ENCODE measurements around the gene C20orf144. TPM values are rescaled to one million over a fixed set of nuclear protein-coding genes. Genes with fewer than 3 reads are reported as not detected.

C20orf144 gene
- total RNA-seq, 4 donors from 2014 or later = not detected

- H3K36me3 ChIP-seq = peaks cover 33% of the 10 kb centered on the region
- H3K27ac ChIP-seq = no peak overlapping the region
- no peak for DNase-seq (ENCODE audit: low spot score in 2 of 2)
- no peaks in the 10 kb centered on the region for H3K9me3 ChIP-seq
- WGBS = 94% methylated on average over 7 of the region's 17 CpGs
- H3K4me1 ChIP-seq = peaks cover 27% of the 10 kb centered on the region
- no peaks in the 10 kb centered on the region for H3K27me3 ChIP-seq
- no peak overlapping the region for H3K4me3 ChIP-seq
- TF ChIP-seq CTCF (IDR thresholded peaks at IDR 0.05) (no peak), POLR2A (IDR thresholded peaks at IDR 0.05) (no peak), EP300 (IDR thresholded peaks at IDR 0.05) (no peak), POLR2AphosphoS5 (IDR thresholded peaks at IDR 0.05) (no peak)
Measured at GRCh38 chr20:33656783-33657703, 5.1 kb upstream of the C20orf144 start.

- H3K4me3 ChIP-seq = no peak overlapping the region
- H3K36me3 ChIP-seq = peaks cover 33% of the 10 kb centered on the region
- H3K27me3 ChIP-seq = no peaks in the 10 kb centered on the region
- H3K27ac ChIP-seq = no peak overlapping the region
- H3K9me3 ChIP-seq = no peaks in the 10 kb centered on the region
- H3K4me1 ChIP-seq = peaks cover 28% of the 10 kb centered on the region
- 97% methylated on average over 6 of the region's 12 CpGs for WGBS
- no peak for DNase-seq (ENCODE audit: low spot score in 2 of 2)
- TF ChIP-seq EP300 (IDR thresholded peaks at IDR 0.05) (no peak), POLR2AphosphoS5 (IDR thresholded peaks at IDR 0.05) (no peak), POLR2A (IDR thresholded peaks at IDR 0.05) (no peak), CTCF (IDR thresholded peaks at IDR 0.05) (no peak)
Measured at GRCh38 chr20:33657704-33658095, 4.4 kb upstream of the C20orf144 start.

GRCh38 chr20:33658510-33658909 is 3.6 kb upstream of the C20orf144 start:
- Histone ChIP-seq H3K27me3 (no peaks in the 10 kb centered on the region), H3K9me3 (no peaks in the 10 kb centered on the region), H3K27ac (no peak overlapping the region), H3K4me1 (peaks cover 29% of the 10 kb centered on the region), H3K4me3 (no peak overlapping the region), H3K36me3 (peaks cover 33% of the 10 kb centered on the region)
- 96% methylated on average over 5 of the region's 8 CpGs for WGBS
- no peak for DNase-seq (ENCODE audit: low spot score in 2 of 2)
- TF ChIP-seq POLR2AphosphoS5 (IDR thresholded peaks at IDR 0.05) = no peak
- TF ChIP-seq CTCF (IDR thresholded peaks at IDR 0.05) = no peak
- TF ChIP-seq EP300 (IDR thresholded peaks at IDR 0.05) = no peak
- TF ChIP-seq POLR2A (IDR thresholded peaks at IDR 0.05) = no peak

- DNase-seq (ENCODE audit: low spot score in 2 of 2) = no peak
- Histone ChIP-seq H3K27ac (no peak overlapping the region), H3K4me1 (peaks cover 27% of the 10 kb centered on the region), H3K4me3 (no peak overlapping the region), H3K36me3 (peaks cover 33% of the 10 kb centered on the region), H3K9me3 (no peaks in the 10 kb centered on the region), H3K27me3 (no peaks in the 10 kb centered on the region)
- WGBS = 98% methylated on average over 4 of the region's 4 CpGs
- TF ChIP-seq POLR2AphosphoS5 (IDR thresholded peaks at IDR 0.05) = no peak
- TF ChIP-seq CTCF (IDR thresholded peaks at IDR 0.05) = no peak
- no peak for TF ChIP-seq POLR2A (IDR thresholded peaks at IDR 0.05)
- TF ChIP-seq EP300 (IDR thresholded peaks at IDR 0.05) = no peak
Measured at GRCh38 chr20:33658929-33659328, 3.2 kb upstream of the C20orf144 start.

GRCh38 chr20:33659341-33660034 is 2.6 kb upstream of the C20orf144 start:
- no peak overlapping the region for H3K4me3 ChIP-seq
- no peak for DNase-seq (ENCODE audit: low spot score in 2 of 2)
- H3K4me1 ChIP-seq = peaks cover 27% of the 10 kb centered on the region
- peaks cover 33% of the 10 kb centered on the region for H3K36me3 ChIP-seq
- no peaks in the 10 kb centered on the region for H3K27me3 ChIP-seq
- TF ChIP-seq POLR2AphosphoS5 (IDR thresholded peaks at IDR 0.05) (no peak), EP300 (IDR thresholded peaks at IDR 0.05) (no peak), POLR2A (IDR thresholded peaks at IDR 0.05) (no peak), CTCF (IDR thresholded peaks at IDR 0.05) (no peak)
- no peaks in the 10 kb centered on the region for H3K9me3 ChIP-seq
- H3K27ac ChIP-seq = no peak overlapping the region
- 84% methylated on average over 10 of the region's 32 CpGs for WGBS
